GM21825 (cell line): Measurements from ENCODE around the gene NECAB2.
"Not testable (repeated sequence)": the region's sequence is repeated elsewhere in the genome, so short reads cannot be mapped to it uniquely, and the experiment has no call there.

ENCODE experiments used
- ATAC-seq: cut with Tn5 transposase; IDR thresholded peaks from one replicate; pipeline ENCODE4 v1.9.1; 2021; ENCODE audit warnings: mild to moderate bottlenecking, moderate library complexity; ENCODE audit not compliant: unreplicated experiment

NECAB2 gene

GRCh38 chr16:83935858-83936255 lies 32.2 kb upstream of the NECAB2 start:
- ATAC-seq = no peak

GRCh38 chr16:83936581-83937165 lies 31.4 kb upstream of the NECAB2 start:
- no peak for ATAC-seq

GRCh38 chr16:83937267-83937666 lies 30.8 kb upstream of the NECAB2 start:
- ATAC-seq = no peak

- ATAC-seq = no peak
Observed at GRCh38 chr16:83937922-83938885, 29.8 kb upstream of the NECAB2 start.

- ATAC-seq = no peak
Observed at GRCh38 chr16:83939266-83939855, 28.7 kb upstream of the NECAB2 start.

- ATAC-seq = no peak
Observed at GRCh38 chr16:83940119-83940518, 27.9 kb upstream of the NECAB2 start.

GRCh38 chr16:83940630-83941378 lies 27.2 kb upstream of the NECAB2 start:
- no peak for ATAC-seq

- ATAC-seq = not testable (repeated sequence)
Observed at GRCh38 chr16:83941546-83941945, 26.5 kb upstream of the NECAB2 start.

GRCh38 chr16:83942074-83942473 lies 26.0 kb upstream of the NECAB2 start:
- ATAC-seq = no peak

GRCh38 chr16:83942815-83943515 lies 25.1 kb upstream of the NECAB2 start:
- ATAC-seq = no peak

GRCh38 chr16:83943516-83944050 lies 24.5 kb upstream of the NECAB2 start:
- ATAC-seq = no peak

- no peak for ATAC-seq
Observed at GRCh38 chr16:83945587-83945986, 22.5 kb upstream of the NECAB2 start.

- no peak for ATAC-seq
Observed at GRCh38 chr16:83946154-83946780, 21.8 kb upstream of the NECAB2 start.

- no peak for ATAC-seq
Observed at GRCh38 chr16:83946781-83947566, 21.1 kb upstream of the NECAB2 start.

GRCh38 chr16:83947642-83948234 lies 20.3 kb upstream of the NECAB2 start:
- no peak for ATAC-seq

- no peak for ATAC-seq
Observed at GRCh38 chr16:83948914-83949723, 18.9 kb upstream of the NECAB2 start.

GRCh38 chr16:83949724-83950001 lies 18.4 kb upstream of the NECAB2 start:
- no peak for ATAC-seq

- not testable (repeated sequence) for ATAC-seq
Observed at GRCh38 chr16:83950862-83951399, 17.1 kb upstream of the NECAB2 start.
